Hematopoietic multipotent progenitor cell treated with erythropoietin and hydrocortisone succinate and interleukin-3 and kit ligand, for 6 days (in vitro differentiated cells): ENCODE data around the gene ZFYVE28.

Experiments
- DNase-seq: peaks from one replicate; pipeline ENCODE4 v3.0.0-alpha.2; 2015

The ZFYVE28 gene

DNA sequence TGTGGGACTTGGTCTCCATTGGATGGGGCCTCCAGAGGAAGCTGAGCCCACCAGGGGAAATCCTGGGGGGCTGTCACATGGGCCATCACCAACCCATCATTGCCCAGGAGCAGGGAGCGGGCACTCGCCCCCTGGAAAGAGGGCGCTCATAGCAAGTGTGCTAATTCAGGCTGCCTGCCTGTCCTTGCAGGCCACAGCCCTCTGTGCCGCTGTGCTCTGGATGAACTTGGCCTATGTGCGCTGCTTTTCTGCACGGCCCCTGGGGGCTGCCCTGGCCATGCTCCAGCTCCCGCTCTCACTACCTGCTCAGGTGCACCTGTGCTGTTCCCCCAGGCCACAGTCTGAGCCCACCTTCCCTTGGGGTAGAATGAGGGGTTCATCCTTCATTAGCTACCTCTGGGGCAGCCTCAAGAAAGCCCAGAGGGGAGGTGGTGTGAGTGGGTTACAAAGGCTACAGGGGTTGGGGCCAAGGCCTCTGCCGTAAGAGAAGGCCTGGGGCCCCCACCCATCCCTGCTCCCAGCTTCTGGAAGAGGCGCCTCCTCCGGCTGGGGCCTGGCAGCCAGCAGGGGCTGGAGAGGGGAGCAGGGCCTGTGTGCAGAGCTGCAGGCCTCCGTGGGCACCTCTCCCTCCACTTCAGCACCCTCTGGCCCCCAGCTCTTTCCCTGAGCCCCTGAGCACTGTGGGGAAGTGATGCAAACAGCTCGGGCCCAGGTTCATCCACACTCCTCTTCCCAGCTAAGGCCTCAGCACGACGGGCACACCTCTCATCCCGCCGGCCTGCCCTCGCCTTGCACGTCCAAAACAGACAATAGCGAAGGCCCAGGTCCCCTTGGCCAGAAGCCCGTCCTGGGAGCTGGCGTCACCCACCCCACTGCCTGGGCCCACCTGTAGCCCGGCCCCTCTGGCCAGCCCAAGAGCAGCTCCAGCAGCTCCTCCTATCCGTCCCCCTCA lies 9.2 kb upstream of the ZFYVE28 start:
- DNase-seq: no peak

DNA sequence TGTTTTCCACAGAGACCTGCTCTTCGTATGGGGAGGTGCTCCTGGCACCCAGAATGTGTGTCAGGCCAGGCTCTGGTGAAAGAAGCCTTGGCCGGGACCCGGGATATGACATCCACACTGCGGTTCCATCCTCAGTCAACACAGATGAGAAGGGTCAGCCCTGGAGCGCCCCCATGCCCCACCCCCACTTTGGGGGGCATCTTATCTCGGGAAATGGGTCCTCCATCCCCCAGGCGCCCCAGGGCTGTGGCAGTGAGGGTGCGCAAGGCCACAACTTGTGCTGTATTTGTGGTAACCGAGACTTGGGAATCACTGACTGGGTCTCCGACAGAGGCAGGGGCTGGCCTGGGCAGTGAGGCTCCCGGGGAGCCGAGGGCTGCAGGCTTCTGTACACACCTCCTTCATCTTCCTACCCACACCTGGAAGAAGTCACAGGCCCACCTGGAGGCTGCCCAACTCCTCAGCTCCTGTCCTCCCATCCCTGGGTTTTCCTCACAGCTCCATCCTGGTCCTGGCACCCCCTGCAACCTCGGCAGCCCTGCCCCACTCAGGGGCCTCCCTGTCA lies 8.3 kb upstream of the ZFYVE28 start:
- DNase-seq: no peak

DNA sequence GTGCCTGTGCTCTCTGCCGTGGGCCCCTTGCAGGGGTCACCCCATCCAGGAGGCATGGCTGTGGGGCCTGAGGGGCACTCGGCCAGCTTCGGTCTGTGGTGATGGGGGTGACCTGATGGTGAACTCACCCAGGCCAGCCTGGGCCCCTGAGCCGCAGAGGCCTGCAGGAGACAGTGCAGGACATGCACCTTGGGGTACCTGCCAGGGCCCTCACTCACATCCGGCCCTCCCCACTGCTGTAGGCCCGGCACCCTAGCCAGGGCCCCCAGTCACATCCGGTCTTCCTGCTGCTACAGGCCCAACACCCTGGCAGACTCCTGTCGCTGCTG lies 7.6 kb upstream of the ZFYVE28 start:
- no peak for DNase-seq

DNA sequence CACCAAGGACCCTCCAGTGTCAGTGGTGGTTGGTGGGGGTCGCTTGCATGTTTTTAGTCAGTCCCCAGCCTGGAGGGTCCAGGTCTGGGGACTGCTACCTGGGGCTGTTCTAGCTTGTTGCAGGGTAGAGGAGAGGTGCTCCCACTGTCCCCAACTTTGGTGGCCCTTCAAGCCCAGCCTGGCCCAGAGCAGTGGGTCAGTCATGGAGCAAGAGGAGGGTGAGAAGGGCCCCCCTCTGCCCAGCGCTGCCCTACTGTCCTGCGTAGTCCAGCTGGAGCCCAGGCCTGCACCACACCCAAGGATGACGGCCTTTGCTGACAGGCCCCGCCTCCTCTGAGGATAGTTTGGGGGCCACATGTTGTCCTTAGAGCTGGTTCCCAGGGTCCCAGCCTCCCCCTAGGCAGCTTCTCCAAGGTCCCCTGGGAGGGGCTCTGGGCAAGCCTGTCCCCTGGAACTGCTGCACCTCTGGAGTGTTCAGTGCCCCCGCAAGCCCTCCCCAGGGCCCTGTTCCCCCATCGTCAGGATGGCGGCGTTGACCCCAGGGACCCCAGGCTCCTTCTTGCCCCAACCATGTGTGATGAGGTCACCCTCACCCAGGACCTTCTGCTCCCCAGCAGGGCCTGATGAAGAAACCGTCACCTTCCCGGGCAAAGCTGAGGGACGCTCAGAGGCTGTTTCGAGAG lies 7.1 kb upstream of the ZFYVE28 start:
- no peak for DNase-seq

DNA sequence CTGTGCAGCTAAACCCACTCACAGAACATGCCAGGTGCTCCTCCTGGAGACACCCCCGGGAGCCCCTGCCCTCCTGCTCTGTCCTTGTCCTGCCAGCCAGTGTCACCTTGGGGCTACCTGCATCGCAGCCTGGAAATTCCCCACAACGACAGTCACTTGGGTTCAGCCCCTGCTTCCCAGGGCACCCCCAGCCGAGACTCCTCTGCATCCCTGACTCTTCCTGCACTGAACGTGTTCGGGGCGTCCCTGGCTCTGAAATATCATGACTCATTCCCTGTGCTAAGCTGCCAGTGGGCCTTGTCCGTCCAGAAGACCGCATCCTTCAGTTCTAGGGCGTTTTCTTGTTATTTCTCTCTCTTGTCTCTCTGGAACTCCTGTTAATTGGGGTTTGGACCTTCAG lies 6.1 kb upstream of the ZFYVE28 start:
- no peak for DNase-seq

DNA sequence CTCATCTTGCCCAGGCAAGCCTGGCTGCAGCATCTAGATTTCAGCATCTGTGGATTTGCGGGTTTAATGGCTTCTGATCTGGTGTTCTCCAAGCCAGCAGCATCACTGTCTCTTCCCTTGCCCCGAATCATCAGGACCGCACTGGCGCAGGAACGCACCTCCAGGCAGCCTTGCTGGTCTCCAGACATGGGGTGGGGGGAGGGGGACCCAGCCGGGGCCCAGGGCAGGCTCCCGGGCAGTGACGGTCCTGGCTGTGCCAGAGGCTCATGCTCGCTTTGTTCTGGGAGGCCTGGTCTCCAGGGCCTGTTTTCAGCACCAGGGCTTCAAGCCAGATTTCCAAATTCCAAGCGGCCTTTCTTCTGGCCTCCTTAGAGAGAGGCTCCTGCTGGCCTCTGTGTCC lies 5.2 kb upstream of the ZFYVE28 start:
- no peak for DNase-seq

DNA sequence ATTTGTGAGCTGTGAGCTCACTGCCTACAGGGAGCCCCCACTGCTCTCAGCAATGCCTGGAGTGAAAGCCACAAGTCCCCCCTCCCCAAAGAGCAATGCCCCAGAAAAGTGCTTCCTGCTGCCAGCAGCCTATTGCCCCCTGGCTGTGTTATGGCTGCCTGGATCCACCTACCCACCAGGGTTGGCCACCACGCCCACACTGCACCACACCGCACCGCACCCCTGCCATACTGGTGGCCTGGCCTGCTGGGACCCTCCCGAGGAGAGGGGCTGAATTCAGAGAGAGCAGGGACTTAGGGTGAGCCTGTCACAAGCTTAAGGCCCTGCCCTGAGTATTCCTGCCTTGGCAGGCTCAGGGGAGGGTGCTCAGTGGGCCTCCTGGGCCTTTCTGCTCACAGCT lies 4.6 kb upstream of the ZFYVE28 start:
- no peak for DNase-seq

DNA sequence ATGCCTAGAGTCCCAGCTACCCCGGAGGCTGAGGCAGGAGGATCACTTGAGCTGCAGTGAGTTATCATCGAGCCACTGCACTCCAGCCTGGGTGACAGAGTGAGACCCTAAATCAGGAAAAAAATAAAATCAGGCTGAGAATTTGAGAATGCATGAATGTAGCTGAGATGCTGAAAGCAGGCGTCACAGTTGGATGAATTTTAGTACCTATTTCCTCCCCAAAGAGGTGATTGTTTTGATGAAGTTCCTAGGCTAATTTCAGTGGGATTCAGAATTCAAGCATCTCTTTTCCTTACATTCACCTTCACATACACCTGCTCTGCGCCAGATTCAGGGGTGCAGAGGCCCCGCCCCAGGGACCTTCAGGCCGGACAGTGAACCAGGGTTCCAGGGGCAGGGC lies 3.5 kb upstream of the ZFYVE28 start:
- DNase-seq: no peak

DNA sequence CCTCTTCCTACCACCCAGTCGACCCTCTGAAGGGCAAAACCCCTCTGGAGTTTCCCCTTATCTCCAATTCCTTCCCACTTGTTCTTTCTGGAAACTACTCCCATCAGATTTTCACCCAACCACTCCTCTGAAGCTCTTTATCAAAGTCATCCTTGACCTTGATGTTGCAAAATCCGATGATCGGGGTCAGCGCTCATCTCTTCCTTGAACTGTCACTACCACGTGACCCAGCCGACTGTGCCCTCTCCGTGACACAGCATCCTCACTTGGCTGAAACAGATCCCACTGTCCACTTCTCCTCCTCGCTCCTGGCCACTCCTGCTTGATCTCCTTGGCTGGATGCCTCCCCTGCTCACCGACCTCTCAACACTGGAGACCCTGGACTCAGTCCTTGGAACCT lies 1.4 kb upstream of the ZFYVE28 start:
- DNase-seq: no peak

DNA sequence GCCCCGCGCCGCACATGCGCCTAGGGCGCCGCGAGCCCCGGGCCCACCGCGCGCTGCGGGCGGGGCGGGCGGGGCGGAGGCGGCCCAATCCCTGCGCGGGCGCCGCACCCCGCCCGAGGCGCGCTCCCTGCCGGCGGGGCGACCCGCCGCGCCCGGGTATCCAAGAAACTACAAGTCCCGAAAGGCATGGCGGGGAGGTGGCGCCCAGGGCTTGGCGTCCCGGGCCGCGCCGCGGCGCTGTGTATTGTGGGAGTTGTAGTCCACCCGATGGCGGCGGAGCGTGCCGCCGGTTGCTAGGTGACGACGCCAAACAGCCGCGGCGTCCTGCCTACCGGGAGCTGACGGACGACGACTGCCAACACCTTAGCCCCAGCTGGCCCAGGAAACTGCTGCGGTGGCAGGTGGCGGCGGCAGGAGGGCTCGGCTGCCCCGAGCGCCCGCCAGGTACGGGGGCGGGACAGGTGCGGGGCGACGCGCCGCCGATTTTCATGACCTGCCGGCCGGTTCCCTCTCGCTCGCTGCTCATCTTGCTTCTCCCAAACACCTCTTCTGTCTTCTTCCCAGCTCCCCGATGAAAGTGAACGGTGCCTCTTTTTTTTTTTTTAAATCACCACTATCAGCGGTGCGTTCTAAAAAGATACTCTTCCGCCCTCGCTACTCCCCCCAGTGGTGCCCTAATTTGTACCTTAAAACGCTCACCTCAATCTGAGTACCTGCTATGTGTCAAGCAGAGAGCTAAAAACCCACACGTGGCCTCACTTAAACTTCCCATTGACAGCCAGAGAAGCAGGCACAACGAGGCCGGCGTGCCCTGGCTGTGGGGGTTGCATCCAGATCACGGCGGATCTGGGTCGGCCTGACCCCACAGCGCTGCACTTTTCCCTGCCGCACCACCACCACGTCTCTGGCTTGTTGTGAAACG lies 466 bp upstream of the ZFYVE28 start, which contains the start of gene CFAP99:
CFAP99 (plus strand) TSS at position 306 of the 922 bp plus-strand sequence.
- peak; percentile 96 for DNase-seq

DNA sequence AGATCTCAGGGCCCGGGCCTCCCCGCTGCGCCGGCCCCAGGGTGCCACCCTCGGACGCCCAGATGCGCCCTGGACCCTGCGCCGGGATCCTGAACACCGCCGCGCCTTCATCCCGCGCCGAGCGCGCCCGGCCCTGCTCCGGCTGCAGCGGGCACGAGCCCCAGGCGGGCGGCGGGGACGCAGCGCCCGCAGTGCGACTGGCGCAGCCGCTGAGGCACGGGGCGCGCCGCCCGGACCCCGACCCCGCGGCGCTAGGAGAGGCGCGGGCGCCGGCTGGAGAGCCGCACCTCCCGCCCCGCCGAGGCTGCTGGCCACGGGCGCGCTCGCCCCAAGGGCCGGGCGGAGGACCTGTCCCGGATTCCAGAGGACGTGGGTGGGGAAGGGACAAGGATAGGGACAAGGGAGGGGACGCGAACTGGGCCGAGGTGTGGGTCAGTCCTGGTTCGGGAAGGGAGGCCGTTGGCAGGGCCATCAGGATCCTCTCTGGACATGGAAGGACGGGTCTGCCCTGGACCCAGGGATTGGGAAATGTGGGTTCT lies 1.1 kb downstream of the ZFYVE28 start:
- DNase-seq: no peak

DNA sequence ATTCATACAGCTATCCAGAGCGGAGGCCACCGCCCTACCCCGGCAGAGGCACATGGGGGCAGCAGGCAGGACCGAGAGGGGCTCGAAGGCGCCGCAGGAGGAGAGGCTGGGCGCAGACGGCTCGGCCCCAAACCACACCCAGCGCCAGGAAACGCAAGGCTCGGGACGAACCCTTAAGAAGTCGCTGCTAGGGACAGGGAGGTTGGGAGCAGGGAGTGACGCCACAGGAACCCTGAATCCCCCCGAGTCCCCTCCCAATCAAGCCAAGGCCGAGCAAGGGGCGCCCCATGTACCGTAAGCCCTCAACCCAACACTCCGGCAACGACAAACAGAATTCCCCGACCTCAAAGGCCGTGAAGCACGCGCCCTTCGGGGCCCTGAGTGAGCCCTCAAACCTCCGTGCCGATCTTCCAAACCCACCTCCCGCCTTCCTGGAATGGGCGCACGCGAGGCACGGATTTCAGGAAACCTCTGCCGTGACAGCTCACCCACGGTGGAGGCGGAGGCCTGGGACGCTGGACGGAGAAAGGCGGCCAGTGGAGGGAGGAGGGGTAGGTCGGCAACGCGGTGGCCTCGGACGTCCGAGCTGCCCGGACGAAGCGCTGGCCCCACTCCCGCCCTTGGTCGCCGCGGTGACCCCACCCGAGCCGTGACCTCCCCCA lies 1.8 kb downstream of the ZFYVE28 start:
- peak; percentile 63 for DNase-seq

DNA sequence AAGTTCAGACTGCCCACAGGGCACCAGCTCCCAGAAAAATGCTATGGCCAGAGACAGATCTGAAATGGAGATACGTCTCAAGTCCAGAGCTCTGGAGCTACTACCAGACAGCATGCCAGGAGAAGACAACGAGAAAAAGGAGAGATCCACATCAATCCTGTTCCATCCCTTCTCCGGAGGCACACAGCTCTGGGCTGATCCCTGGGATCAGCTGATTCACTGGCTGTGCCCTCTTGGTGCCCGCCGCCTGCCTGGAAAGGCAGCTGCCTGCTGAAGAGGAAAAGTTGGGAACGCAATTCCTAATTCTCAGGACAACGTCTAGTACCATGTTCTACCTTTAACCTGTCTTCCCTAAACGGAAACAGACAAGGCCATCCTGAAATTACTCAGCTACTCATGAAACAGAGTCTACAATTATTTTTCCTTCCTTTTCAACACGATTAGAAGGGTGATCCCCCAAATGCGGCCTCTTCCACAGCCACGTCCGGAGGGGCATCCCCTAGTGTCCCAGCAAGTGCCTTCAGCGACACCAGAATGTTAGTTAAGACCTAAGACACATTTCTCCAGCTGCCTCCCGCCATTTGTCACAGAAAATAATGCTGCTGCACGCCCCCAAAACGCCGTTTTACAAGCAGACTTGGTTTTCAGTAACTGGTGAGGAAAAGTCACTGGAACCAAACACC lies 2.4 kb downstream of the ZFYVE28 start:
- DNase-seq: no peak

DNA sequence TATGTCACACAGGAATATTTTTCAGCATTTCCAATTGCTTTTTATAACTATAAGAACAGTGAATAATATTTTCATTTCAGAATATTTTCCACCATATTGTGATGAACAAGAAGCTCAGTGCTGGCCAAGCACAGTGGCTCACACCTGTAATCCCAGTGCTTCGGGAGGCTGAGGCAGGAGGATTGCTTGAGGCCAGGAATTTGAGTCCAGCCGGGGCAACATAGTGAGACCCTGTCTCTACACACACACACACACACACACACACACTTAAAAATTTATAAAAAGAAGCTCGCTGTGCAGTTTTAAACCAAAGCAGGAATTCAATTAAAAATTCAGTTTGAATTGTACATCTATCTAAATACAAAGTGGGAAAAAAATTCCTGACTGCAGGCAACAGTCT lies 3.2 kb downstream of the ZFYVE28 start:
- no peak for DNase-seq

DNA sequence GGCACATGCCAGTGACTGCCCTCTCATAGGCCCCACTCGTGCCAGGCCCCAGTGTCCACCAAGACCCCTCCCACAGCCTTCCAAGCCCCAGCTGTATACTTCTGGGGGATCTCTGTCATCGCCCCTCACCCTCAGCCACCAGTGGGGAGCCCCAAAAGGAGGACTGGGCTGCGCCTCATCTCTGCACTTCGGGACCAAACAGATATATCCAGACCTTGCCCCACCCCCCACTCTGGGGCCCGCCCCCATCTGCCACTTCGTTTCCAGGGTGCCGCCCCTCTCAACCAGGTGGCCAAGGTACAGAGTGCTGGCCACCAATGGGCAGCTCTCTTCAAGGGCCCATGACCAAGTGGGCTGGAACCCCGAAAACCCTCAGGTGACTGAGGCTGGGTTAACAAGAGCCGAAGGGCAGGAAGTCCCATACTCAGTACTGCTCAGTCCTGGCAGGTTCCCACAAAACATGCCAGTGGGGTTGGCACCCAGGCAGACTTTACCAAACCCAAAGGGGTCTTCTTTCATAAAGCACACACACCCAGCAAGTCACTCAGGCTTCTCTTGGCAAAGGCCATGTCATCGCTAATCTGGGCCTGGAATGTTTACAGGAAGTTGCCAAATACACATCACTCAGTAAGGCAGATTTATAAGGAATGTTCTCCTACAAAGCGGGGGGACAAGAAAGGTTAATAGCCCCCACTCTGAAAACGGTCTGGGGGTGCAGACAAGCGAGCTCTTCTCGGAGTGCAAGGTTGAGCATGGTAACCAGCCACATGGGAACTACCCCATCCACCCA lies 4.4 kb downstream of the ZFYVE28 start:
- DNase-seq: no peak

DNA sequence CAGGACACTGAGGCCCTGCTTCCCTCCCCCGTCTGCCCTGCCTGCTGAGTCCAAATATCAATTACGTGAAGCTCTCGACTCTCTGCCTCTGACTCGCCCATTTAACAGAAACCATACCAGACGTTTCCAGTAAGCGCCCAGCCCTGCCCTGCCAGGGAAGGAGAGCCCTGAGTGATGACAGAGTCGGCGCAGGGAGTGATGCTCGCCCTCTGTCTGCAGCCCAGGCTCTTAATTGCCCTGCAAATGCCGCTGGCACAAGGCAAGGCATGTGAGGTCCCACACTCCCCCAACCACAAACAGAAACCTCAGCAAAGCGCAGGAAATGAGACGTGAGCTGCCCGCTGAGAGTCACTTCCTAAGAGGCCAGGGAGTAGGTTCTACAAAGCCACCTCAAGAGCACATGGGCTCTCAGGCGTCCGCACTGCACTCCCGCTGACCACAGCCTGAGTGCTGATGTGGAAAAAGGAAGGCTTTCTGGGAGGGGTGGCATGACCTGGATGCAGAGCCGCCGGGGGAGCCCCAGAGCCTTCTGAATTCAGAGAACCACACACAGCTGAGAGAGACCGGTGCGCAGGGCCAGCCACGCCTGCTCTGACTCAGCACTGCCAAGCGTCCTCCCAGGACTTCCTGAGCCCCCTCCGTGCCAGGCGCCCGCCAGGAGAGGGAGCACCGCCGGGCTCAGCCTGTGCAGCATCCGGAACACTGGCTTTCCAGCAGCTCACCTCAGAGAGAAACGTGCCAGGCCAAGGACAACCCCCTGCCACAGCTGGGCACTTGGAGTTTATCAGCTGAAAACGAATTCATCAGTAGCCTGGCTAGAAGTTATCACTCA lies 5.3 kb downstream of the ZFYVE28 start:
- peak; percentile 92 for DNase-seq

DNA sequence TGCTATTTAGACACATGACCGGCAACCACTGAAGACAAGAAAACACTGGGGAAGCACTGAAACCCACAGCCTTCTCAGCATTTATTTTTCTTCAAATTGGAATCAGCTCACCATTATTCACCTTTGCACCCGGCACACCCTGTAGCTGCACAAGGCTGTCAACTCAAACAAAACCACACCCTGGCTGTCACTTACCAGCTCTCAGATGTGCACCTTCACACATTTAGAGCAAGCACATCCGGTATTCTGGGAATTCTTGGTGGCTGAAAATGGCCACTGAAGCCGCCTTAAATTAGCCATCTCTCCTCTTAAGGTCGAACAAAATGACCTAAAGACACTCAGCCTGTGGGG lies 5.9 kb downstream of the ZFYVE28 start:
- peak; percentile 53 for DNase-seq

DNA sequence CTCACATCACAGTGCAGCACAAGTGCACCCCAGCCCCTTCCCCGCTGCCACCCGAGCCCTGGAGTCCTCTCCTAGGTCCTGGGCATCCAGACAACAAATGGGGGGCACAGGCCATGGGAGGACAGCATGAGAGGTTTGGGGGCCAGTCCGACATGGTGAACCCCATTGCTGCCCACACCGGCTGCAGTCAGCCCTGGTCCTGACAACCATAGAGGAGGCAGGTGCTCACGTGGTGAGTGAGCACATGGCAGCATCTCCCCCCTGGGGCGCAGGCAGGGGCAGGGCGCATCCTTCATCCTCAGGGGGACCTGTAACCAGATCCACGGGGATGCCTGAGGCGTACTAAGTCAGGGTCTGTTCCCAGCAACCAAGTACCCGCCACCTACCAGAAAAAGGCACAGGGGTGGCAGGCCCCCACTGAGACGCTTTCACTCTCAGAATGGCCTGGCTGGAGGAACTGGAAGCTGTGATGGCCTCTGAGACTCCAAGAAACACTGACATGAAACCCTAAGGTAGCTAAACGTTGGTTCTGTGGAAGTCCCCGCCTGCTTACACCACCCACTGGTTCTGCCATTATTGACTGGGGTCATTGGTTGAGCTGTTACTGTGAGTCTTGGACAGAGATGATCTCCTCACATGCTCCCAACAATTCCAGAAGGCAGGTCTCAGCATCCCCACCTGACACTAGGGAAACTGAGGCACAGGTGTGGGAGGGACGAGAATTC lies 6.5 kb downstream of the ZFYVE28 start:
- no peak for DNase-seq

DNA sequence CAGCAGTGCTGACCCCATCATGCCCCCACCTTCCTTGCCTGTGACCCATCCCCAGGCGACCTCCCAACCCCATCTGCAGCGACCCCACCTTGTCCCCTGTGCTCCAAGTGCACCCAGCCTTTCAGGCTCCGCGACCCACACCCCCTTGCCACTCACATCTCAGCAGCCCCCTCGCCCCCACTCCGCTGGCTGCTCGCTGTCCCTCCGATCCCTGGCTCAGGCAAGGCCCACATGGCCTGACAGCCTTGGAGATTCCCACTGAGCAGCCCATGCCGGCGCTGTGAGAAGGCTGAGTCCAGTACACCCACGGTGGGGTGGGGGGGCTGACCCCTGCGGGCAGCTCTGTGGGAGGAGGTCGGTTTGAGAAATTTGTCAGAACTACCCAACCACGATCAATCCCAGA lies 9.1 kb downstream of the ZFYVE28 start:
- no peak for DNase-seq
